ENCODE measurements around the gene HOMER1.

HOMER1 gene, protein sequence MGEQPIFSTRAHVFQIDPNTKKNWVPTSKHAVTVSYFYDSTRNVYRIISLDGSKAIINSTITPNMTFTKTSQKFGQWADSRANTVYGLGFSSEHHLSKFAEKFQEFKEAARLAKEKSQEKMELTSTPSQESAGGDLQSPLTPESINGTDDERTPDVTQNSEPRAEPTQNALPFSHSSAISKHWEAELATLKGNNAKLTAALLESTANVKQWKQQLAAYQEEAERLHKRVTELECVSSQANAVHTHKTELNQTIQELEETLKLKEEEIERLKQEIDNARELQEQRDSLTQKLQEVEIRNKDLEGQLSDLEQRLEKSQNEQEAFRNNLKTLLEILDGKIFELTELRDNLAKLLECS

DNA sequence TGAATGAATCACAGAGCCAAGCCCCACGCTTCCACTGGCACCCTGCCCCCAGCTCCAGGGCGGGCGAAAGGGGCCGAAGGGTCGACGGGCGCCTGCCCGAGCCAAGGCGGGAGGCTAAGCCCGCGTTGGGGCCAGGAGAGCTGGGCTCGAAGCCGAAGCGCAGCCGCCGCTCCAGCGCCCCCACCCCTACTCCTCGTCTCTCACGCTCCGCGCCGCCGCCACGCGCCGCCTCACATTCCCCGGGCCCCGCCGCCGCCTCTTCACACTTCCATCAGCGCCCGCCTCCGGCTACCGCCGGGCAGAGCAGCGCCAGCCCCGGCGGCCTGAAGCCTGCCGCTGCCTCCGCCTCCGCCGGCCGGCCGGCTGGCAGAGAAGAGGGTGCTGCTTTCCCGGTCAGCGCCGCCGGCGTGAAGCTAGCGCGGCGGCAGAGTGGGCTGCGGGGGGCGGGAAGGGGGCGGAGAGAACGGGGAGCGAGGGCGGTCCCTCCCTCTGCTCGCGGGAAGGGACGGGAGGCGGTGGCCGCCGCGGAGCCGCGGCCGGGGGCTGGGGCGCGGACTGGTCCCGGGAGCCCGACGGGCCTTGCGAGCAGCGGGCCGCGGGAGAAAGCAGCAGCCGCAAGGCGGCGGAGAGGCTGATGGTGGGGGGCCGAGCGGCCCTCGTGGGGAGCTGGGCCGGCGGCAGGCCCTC lies at the start of gene HOMER1:
TSS of gene HOMER1 (minus strand) at position 431 of the 687 bp plus-strand sequence. CDS start 1,360 bp downstream, outside the sequence.
- peak; percentile 33 for DNase-seq

DNA sequence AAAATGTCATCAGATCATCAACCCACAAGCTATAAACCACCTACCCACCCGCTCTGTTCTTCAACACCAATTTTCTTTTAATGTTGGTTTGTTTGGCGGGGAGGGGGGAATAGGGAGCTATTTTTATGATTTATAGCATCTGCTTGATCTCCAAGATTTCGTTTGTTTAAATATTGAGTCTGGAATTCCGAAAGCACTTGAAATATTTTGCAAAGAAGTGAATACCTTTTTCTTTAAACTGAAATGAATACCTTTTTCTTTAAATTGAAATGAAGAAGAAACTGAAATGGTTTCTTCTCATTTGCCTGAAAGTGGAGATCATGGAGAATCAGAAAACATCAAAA lies 49.3 kb upstream of the HOMER1 start:
- no peak for DNase-seq

DNA sequence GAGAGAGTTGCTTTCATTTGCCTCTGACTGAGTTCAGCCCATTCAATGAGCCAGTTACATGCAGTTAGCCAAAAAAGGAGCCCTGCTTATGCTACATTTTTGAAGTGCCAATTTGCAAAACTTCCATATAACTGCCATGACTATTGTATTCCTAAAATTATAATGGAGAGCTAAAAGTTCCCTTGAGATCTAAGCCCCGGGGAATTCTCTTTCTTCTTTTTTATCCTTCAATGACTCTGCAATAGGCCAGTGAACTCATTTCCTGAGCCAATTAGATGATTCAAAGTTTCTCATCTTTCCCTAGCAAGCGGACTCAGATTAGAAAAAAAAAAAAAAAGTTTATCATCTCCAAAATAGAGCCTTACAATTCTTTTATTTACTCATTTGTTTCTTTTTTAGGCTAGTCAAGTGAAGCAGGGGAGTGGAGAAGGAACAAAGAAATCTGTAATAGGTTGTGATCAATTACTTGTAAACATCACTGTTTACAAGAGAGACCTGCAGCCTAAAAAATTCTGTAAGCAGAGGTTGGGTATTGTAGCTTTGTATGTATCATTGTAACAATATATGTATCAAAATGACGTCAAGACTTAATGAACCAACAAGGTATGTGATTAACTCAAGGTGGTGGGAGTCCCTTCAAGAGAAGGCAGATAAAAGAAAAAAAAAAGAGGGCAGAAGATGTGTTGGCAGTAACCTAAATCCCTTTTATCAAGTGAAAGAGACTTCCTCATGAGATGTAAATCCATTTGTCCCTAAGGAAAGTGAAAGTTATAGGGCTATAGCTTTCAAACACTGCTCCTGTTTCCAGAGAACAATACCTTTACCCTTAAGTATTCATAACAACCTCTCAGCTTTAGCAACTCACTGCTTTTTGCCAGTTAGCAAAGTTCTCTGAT lies 48.7 kb upstream of the HOMER1 start:
- no peak for DNase-seq

DNA sequence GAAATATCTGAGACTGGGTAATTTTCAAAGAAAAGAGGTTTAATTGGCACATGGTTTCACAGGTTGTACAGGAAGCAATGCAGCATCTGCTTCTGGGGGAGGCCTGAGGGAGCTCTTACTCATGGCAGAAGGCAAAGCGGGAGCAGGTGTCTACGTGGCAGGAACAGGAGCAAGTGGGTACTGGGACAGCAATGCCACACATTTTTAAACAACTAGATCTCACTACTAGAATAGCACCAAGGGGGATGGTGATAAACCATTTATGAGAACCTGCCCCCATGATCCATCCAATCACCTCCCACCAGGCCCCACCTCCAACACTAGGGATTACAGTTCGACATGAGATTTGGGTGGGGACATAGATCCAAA lies 47.6 kb upstream of the HOMER1 start:
- no peak for DNase-seq

GRCh38 chr5:79560771-79561524 lies 47.0 kb upstream of the HOMER1 start:
- no peak for DNase-seq

GRCh38 chr5:79555418-79555817 lies 41.5 kb upstream of the HOMER1 start:
- DNase-seq, result no peak

DNA sequence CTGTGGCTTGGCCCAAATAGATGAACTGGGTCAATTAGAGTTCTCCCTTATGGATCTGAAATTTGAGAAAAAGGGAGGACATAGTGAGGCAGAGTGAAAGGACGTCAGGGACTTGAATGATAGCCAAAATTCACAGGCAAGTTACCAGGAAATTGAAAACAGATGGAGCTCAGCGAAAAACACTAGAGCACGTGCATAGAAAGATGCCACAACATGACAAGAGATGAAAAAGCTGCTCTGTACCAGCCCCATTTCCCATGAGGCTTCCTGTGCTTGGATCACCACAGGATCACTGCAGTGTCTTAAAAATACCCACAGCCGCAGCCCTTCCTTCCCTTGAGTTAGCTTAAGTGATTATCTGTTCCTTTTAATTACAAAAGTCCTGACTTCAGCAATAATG lies 39.0 kb upstream of the HOMER1 start:
- DNase-seq, result peak; percentile 68

DNA sequence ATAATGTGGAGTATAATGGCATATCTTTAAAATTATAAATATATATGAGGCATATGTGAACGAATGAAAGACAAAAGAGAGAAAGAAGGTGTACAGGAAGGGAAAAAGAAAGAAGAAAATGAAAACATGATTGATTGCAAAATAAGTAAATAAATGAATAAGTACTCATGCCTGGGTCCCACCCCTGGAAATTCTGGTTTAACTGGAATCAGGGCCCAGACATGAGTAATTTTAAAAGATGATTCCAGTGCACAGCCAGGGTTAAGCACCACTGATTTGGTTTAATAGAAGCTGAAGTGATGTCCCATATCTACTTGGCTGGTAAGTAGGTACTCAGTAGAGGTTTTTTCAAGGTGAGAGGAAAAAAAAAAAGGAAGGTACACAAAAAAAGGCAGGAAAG lies 34.0 kb upstream of the HOMER1 start:
- DNase-seq, result no peak

- DNase-seq, result no peak
These were observed 33.5 kb upstream of the HOMER1 start for GRCh38 chr5:79547429-79547822.

DNA sequence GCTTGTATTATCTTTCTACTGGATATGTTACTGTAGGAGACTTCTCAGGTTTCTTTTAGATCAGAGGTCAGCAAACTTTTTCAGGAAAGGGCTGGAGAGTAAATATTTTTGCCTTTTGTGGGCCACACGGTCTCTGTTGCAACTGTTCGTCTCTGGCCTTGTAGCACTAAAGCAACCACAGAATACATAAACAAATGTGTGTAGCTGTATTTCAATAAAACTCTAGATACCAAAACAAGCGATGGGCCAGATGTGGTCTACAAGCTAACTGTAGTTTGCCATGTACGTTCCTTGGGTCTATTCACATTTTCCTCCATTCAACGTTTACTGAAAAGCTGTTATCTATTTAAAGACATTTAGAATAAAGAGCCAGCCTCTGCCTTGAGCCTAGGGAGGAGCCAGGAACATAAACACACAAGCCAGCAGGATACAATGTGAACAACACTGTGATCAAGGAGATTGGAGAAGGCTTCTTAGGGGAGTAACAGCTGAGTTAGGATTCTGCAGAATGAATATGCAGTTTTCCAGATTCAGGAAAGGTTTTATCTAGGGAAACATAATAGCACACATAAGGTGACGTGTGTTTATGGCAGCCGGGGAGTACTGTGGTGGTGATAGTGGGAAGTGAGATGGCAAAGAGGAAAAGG lies 33.0 kb upstream of the HOMER1 start:
- no peak for DNase-seq

DNA sequence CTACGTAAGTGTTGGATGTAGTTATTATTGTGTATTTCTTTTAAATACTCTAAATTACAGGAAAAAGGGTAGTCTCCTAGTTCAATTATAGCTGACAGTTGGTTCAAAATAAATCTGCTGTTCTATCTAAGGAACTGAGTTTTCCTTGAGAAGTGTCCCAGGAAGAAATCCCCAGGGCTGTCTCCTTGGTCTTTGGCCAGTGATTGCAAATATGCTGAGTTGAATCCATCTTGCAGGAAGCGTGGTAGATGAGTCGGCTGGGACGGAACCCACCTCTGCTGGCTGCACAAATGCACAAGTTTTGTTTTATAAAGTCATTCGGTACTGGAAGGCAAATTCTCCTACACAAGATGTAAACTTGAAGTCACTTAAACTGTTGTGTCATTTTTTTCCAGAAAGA lies 30.2 kb upstream of the HOMER1 start:
- DNase-seq, result no peak

DNA sequence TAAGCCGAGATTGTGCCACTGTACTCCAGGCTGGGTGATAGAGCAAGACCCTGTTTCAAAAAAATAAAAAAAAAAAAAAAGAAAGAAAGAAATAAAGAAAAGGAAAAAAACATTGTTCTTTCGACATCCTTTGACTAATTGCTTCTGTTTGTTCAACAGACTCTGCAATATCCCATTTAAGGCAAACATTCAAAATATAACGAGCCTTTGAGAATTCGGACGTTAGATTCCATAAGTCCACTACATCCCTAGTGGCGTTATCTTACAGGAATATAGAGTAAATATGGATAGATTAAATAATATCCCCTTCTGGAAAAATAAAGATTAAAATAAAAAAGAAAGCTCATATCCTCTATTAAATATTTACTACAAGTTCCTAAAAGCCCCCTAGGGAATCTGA lies 27.0 kb upstream of the HOMER1 start:
- no peak for DNase-seq

- no peak for DNase-seq
These were observed 22.4 kb upstream of the HOMER1 start for GRCh38 chr5:79536193-79536906.

DNA sequence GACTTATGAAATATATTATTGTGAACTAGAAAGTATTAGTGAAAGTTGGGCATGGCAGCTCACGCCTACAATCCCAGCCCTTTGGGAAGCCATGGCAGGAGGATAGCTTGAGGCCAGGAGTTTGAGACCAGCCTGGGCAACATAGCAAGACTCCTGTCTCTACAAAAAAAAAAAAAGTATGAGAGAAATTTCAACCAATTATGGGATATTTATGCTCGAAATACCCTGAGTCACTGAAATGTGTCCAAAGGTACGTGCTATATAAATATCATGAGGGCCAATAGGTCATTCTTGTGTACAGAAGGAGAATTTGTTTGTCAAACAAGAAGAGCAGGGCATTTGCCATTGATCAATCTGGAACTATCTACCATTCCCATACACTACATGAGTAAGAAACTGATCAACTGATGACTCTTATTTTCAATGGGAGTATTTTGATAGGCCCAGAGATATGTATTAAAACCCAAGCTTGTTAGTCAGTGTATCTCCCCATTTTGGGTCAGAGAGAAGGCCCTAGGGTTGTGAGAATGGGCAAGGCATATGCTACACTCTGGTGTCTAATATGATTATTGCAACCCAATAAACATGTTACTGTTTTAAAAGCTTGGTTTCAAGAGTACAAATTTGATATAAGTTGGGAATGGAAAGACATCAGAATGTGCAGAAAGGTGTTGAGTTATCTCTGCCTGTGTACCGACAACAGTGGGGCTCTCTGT lies 21.7 kb upstream of the HOMER1 start:
- DNase-seq, result no peak

- DNase-seq, result no peak
These were observed 15.2 kb upstream of the HOMER1 start for GRCh38 chr5:79529110-79529509.

DNA sequence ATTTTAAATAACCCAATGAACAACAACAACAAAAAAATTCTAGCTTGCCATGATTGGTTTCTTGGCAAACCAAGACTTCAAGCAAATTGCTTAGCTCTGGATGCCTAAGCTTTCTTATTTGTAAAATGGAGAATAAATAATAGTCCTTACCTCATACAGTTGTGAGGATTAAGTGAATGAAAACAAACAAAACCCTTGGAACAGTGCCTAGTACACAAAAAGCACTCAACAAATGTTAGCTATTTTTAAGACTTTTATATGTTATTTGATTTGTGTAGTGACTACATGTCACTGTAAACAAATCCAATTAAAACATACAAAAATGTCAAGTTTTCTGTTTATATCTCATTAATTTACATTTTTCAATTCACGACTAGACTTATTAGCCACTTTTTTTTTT lies 13.5 kb upstream of the HOMER1 start:
- no peak for DNase-seq

DNA sequence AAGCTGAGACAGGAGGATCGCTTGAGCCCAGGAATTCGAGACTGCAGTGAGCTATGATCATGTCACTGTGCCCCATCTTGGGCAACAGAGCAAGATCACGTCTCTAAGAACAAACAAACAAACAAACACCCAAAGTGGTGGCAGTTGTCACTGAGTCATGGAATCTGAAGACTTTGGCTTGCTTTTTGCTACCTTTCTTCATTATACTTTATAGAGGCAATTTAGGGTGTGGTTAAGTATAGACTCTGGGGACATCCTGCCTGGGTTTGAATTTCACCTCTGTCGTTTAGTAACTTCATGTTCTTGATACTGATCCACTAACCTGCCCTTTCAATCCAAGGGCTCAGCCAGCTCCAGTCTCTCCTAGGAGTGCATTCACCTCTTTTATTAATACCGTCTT lies 13.0 kb upstream of the HOMER1 start:
- DNase-seq, result no peak

DNA sequence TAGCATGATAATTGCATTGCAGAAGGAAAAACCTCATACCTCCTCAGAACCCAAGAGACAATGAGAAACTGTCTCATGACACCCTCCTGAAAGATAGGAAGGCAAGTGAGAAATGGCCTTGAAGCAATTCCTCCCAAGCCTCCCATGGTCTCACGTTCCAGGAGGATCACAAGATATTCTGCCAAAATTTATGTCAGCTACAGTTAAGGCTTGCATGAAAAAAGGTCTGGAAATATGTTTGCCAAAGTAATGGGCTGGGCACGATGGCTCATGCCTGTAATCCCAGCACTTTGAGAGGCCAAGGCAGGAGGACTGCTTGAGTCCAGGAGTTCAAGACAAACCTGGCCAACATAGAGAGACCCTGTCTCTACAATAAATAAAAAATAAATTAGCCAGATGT lies 12.6 kb upstream of the HOMER1 start:
- no peak for DNase-seq

DNA sequence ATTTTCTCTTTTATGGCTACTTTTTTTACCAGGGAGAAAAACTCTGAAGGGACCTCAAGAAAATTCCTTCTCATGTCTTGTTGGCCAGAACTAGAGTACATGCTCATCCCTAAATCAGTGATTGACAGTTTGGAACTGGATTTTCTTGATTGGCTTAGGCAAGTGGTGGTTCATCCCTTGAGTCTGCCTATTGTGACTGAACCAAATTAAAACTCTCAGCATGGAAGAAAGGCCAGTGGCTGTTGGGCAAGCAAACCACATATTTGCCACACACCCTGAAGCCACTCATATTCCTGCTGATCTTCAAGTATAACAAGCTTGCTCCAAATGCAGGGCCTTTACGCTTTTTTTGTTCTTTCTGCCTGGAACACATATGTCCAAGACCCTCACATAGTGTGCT lies 7.2 kb upstream of the HOMER1 start:
- DNase-seq, result no peak

DNA sequence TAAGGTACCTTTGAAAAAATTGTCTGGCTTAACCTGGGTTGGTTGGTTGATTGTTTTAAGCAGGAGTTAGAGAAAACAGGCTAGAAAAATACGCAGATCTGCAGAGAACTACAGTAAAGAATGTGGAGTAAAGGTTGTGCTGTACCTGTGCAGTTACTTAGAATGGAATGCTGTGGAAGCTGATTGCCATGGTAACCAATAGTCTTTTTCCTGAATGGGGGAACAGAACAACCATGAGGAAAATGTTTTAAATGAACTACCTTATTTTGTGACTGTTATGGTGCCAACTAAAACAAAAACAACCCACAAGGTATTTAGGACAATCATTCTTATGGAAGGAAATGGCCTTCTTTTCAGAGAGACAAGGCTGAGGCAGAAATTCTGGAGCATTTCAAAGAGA lies 4.8 kb upstream of the HOMER1 start:
- DNase-seq, result no peak

GRCh38 chr5:79517601-79518000 lies 3.7 kb upstream of the HOMER1 start:
- DNase-seq, result no peak

Measured in NCI-H1694 (cell line).